Mucosa of descending colon (tissue), 3 donors: ENCODE results near the gene C17orf114.
A peak's percentile ranks its signal among the peaks of the same experiment; 100 is the strongest.

Experiments used
- ATAC-seq: fragments of 200-7000 bp; cut with Tn5 transposase; one replicate; pipeline ENCODE4 v1.9.1; 2020; ENCODE audit warnings: mild to moderate bottlenecking, moderate library complexity
- DNase-seq, 3 donors: peaks; one replicate each; pipeline ENCODE4 v3.0.0-alpha.2; 2020
- H3K36me3 ChIP-seq: fragments of 200-600 bp; one replicate; pipeline ENCODE4 v1.8.0; 2021; ENCODE audit warnings: low read depth, mild to moderate bottlenecking
- H3K4me1 ChIP-seq: fragments of 200-600 bp; one replicate; pipeline ENCODE4 v1.8.0; 2021; ENCODE audit warnings: low read depth, mild to moderate bottlenecking
- H3K4me3 ChIP-seq: fragments of 200-600 bp; one replicate; pipeline ENCODE4 v1.8.0; 2021; ENCODE audit warnings: mild to moderate bottlenecking
- H3K9me3 ChIP-seq: fragments of 200-600 bp; one replicate; pipeline ENCODE4 v1.8.0; 2021; ENCODE audit warnings: mild to moderate bottlenecking
- CTCF ChIP-seq: fragments of 200-600 bp; IDR thresholded peaks from one replicate; pipeline ENCODE4 v1.8.0; 2022; ENCODE audit warnings: antibody characterized with exemption, mild to moderate bottlenecking
- intact Hi-C, 2 donors: fragments of 100-400 bp; cut with DNase I in 1 of 2; cut with micrococcal nuclease in 1 of 2; formaldehyde crosslinking; loops; one replicate each; pipeline versions ENCODE4 v1.11.0 to v1.11.1; 2022; cut with DNase I, micrococcal nuclease
- donor health status: DM: no; HTN: no; CAD: no; lungs with moderate emphysema.
- donor health status: DM: no; HTN: no; CAD: no.
- donor health status: DM: no; HTN: yes; CAD: no.

Gene C17orf114

GRCh38 chr17:4839221-4839620 is 37.1 kb upstream of the C17orf114 start:
- H3K4me1 ChIP-seq: peaks cover 33% of the 10 kb centered on the region
- DNase-seq: no peak
- H3K36me3 ChIP-seq: no peaks in the 10 kb centered on the region
- no peak overlapping the region for H3K4me3 ChIP-seq
- intact Hi-C loops: no loop called here
- no peak for ATAC-seq
- no peak for TF ChIP-seq CTCF
- no peaks in the 10 kb centered on the region for H3K9me3 ChIP-seq

GRCh38 chr17:4838309-4838785 is 36.2 kb upstream of the C17orf114 start:
- TF ChIP-seq CTCF: no peak
- no peaks in the 10 kb centered on the region for H3K36me3 ChIP-seq
- DNase-seq (no peak), ATAC-seq (no peak)
- H3K9me3 ChIP-seq: no peaks in the 10 kb centered on the region
- H3K4me1 ChIP-seq: peaks cover 33% of the 10 kb centered on the region
- intact Hi-C loops: no loop called here
- no peak overlapping the region for H3K4me3 ChIP-seq

GRCh38 chr17:4837471-4838308 is 35.6 kb upstream of the C17orf114 start:
- ATAC-seq: no peak
- no peaks in the 10 kb centered on the region for H3K9me3 ChIP-seq
- peaks cover 33% of the 10 kb centered on the region for H3K4me1 ChIP-seq
- no peak overlapping the region for H3K4me3 ChIP-seq
- DNase-seq: no peak
- H3K36me3 ChIP-seq: no peaks in the 10 kb centered on the region
- intact Hi-C loops: no loop called here
- TF ChIP-seq CTCF: no peak

- ATAC-seq: no peak
- Histone ChIP-seq H3K36me3 (no peaks in the 10 kb centered on the region), H3K4me1 (peaks cover 33% of the 10 kb centered on the region), H3K9me3 (no peaks in the 10 kb centered on the region), H3K4me3 (no peak overlapping the region)
- no peak for DNase-seq
- intact Hi-C loops: no loop called here
- TF ChIP-seq CTCF: no peak
Observed at GRCh38 chr17:4836221-4836620, 34.1 kb upstream of the C17orf114 start.

- Histone ChIP-seq H3K4me1 (peaks cover 27% of the 10 kb centered on the region), H3K4me3 (no peak overlapping the region), H3K9me3 (no peaks in the 10 kb centered on the region), H3K36me3 (no peaks in the 10 kb centered on the region)
- peak in 2 of 3 donors; percentile 30 to 47 for DNase-seq
- intact Hi-C loops: no loop called here
- ATAC-seq: peak; percentile 8
- TF ChIP-seq CTCF: no peak
Observed at GRCh38 chr17:4834681-4835020, 32.5 kb upstream of the C17orf114 start.
